Endothelial cell of umbilical vein (primary cell): ENCODE results near the gene UBE2E3. TPM values are rescaled to one million over a fixed set of nuclear protein-coding genes. Genes with fewer than 3 reads are reported as not detected.

Experiments used
- BruUV-seq: library from RNA; stranded (reverse); fragments of 400-500 nt; replicated peaks from 2 replicates; lab custom pipeline; 2021; lab: Mats Ljungman, UMichigan
- CTCF ChIA-PET: fragments of 300-600, 350-600 bp; sonication (Branson Sonifier 250); formaldehyde crosslinking; loops from one replicate; lab custom pipeline; 2021; ENCODE audit warnings: antibody characterized with exemption, inconsistent platforms; lab: Charles Lee
- POLR2A ChIA-PET: fragments of 300-600, 350-600 bp; sonication (Branson Sonifier 250); formaldehyde crosslinking; loops from one replicate; lab custom pipeline; 2021; ENCODE audit warnings: antibody characterized with exemption, inconsistent platforms; lab: Charles Lee
- DNase-seq: peaks from one replicate; pipeline ENCODE4 v3.0.0-alpha.2; 2011; ENCODE audit warnings: low read depth, low spot score
- FAIRE-seq: peaks from 2 replicates; lab custom pipeline; 2011; peaks lifted over from hg19 to GRCh38; lab: Jason Lieb, UNC
- H2AFZ ChIP-seq: 2 replicates; pipeline ENCODE4 v1.6.0; 2012; ENCODE audit warnings: low read depth, low read length, control low read depth, inconsistent platforms
- H3K27ac ChIP-seq: 2 replicates; pipeline ENCODE4 v1.5.1; 2011; ENCODE audit warnings: low read depth, mild to moderate bottlenecking, control low read depth, low read length, moderate library complexity; ENCODE audit not compliant: insufficient read depth
- H3K27me3 ChIP-seq, 2 experiments: 2 replicates each; pipeline versions ENCODE4 v1.6.0 to v1.6.1; 2011; ENCODE audit warnings: low read length in 2 of 2, mixed read lengths in 1 of 2; ENCODE audit not compliant: control insufficient read depth in 2 of 2, insufficient read depth in 2 of 2
- H3K36me3 ChIP-seq, 2 experiments: 2 replicates in 1 of 2; 3 replicates in 1 of 2; pipeline ENCODE4 v1.5.1; 2011; ENCODE audit warnings: low read length in 2 of 2, mild to moderate bottlenecking in 1 of 2, moderate library complexity in 1 of 2; ENCODE audit not compliant: control insufficient read depth in 2 of 2, insufficient read depth in 2 of 2; ENCODE audit errors: extremely low read depth in 1 of 2
- H3K4me1 ChIP-seq: 3 replicates; pipeline ENCODE4 v1.5.1; 2011; ENCODE audit warnings: mild to moderate bottlenecking, low read length; ENCODE audit not compliant: control insufficient read depth, insufficient read depth; ENCODE audit errors: extremely low read depth
- H3K4me2 ChIP-seq: 2 replicates; pipeline ENCODE4 v1.6.1; 2011; ENCODE audit warnings: low read length, control low read depth, mixed read lengths; ENCODE audit not compliant: insufficient read depth
- H3K4me3 ChIP-seq, 3 experiments: fragments of 200-600 bp in 1 of 3; sonication (generic), shearing (Covaris generic) in 1 of 3; replicated peaks in 1 of 3; 2 replicates each; pipeline ENCODE4 v1.5.1; 2011 to 2016; ENCODE audit warnings: control low read depth in 3 of 3, low read length in 3 of 3, mild to moderate bottlenecking in 2 of 3, inconsistent platforms in 1 of 3, low read depth in 1 of 3, moderate library complexity in 1 of 3; ENCODE audit not compliant: insufficient read depth in 1 of 3
- H3K79me2 ChIP-seq: 2 replicates; pipeline ENCODE4 v1.6.0; 2012; ENCODE audit warnings: low read length, inconsistent platforms; ENCODE audit not compliant: control insufficient read depth, insufficient read depth
- H3K9ac ChIP-seq: replicated peaks from 2 replicates; pipeline ENCODE3; 2011; ENCODE audit warnings: low read length, control low read depth; ENCODE audit not compliant: insufficient read depth; ENCODE audit errors: extremely low read depth
- H3K9me1 ChIP-seq: replicated peaks from 3 replicates; pipeline ENCODE4 v1.6.0; 2011; ENCODE audit warnings: mild to moderate bottlenecking, low read length; ENCODE audit not compliant: control insufficient read depth, insufficient read depth; ENCODE audit errors: extremely low read depth
- H3K9me3 ChIP-seq: replicated peaks from 2 replicates; pipeline ENCODE4 v1.5.1; 2012; ENCODE audit warnings: low read length, inconsistent platforms; ENCODE audit not compliant: control insufficient read depth, insufficient read depth
- H4K20me1 ChIP-seq: replicated peaks from 2 replicates; pipeline ENCODE3; 2011; ENCODE audit warnings: mild to moderate bottlenecking, low read length; ENCODE audit not compliant: control insufficient read depth, insufficient read depth; ENCODE audit errors: extremely low read depth
- EZH2 ChIP-seq: IDR thresholded peaks from 2 replicates; pipeline ENCODE4 v1.6.1; 2012; ENCODE audit warnings: borderline replicate concordance, low read depth, mild to moderate bottlenecking, moderate library complexity, low read length, inconsistent platforms; ENCODE audit not compliant: severe bottlenecking
- FOS ChIP-seq: IDR thresholded peaks from 2 replicates; pipeline ENCODE4 v1.6.1; 2011; ENCODE audit warnings: mild to moderate bottlenecking, low read length, moderate library complexity, borderline replicate concordance; ENCODE audit not compliant: insufficient read depth
- GATA2 ChIP-seq: IDR thresholded peaks from 2 replicates; pipeline ENCODE4 v1.7.0; 2011; ENCODE audit warnings: low read depth, mild to moderate bottlenecking, moderate library complexity, mixed read lengths, low read length; ENCODE audit not compliant: insufficient read length, insufficient read depth
- JUN ChIP-seq: IDR thresholded peaks from 2 replicates; pipeline ENCODE4 v1.6.1; 2011; ENCODE audit warnings: borderline replicate concordance, low read depth; ENCODE audit not compliant: insufficient read length, insufficient read depth
- MYC ChIP-seq: IDR thresholded peaks from one replicate; pipeline ENCODE4 v1.6.1; 2011; ENCODE audit warnings: mild to moderate bottlenecking, low read depth, low read length
- POLR2A ChIP-seq: IDR thresholded peaks from 2 replicates; pipeline ENCODE4 v1.6.1; 2012; ENCODE audit warnings: low read depth, mild to moderate bottlenecking, control low read depth, low read length
- POLR2AphosphoS5 ChIP-seq: IDR thresholded peaks from 2 replicates; pipeline ENCODE4 v1.6.1; 2012; ENCODE audit warnings: low read depth, mild to moderate bottlenecking, control low read depth, low read length, moderate library complexity; ENCODE audit not compliant: insufficient read depth
- dilution Hi-C: fragments of 300-500 bp; cut with MboI; formaldehyde crosslinking; loops from one replicate; pipeline ENCODE4 v1.15.0; 2019; ENCODE audit warnings: low sequenced_read_pairs; ENCODE audit not compliant: extremely low pct_ligation_motif_present
- intact Hi-C: fragments of 100-400 bp; cut with micrococcal nuclease; formaldehyde crosslinking; loops from one replicate; pipeline ENCODE4 v1.10.0; 2022
- polyA plus RNA-seq, 4 experiments: library from polyadenylated mRNA; depleted of rRNA in 3 of 4; stranded (reverse) in 3 of 4; unstranded in 1 of 4; fragments of >200 nt; gene quantifications; 2 replicates each; pipeline versions ENCODE4 v1.2.1 to v1.2.3, GENCODE V29; 2011 to 2012; ENCODE audit warnings: missing spikeins in 1 of 4
- total RNA-seq: library from RNA; stranded (reverse); gene quantifications from 2 replicates; pipeline ENCODE4 v1.2.3, GENCODE V29; 2021
- TF ChIP-seq, protein P1 (sequence below): IDR thresholded peaks from 2 replicates; pipeline ENCODE4 v1.6.1; 2011; ENCODE audit not compliant: insufficient read depth, insufficient read length
- TF ChIP-seq, protein P2 (sequence below), 2 donors: IDR thresholded peaks; 1 replicate in 1 of 2; 2 replicates in 1 of 2; pipeline ENCODE4 v1.5.1; 2011; ENCODE audit warnings: low read length in 2 of 2, mild to moderate bottlenecking in 2 of 2, moderate library complexity in 2 of 2, control low read depth in 1 of 2, inconsistent platforms in 1 of 2, low read depth in 1 of 2; ENCODE audit not compliant: insufficient read depth in 1 of 2; ENCODE audit errors: extremely low read depth in 1 of 2

UBE2E3 gene
- total and polyA plus RNA-seq, 2 donors (not counting 3 experiments of a cell fraction or from before 2014, with no cell fraction given) = 81.5 to 107 TPM

DNA sequence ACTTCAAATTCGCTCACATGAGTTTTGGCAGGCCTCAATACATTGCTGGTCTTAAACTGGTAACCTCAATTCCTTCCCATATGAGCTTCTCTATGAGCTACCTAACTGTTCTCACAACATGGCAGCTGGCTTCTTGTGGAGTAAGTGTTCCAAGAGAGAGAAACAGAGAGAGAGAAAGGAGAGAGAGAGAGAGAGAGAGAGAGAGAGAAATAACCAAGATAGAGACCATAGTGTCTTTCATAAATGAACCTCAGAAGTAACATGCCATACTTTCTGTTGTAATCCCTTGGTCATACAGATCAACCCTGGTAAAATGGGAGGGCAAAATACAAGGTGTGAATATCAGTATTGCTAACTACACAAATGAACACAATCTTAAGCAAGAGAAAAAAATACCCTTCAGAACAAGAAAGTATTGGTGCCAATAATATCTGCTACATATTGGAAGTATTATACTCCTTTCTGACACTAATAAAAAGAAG, 33.2 kb upstream of the UBE2E3 start:
- BruUV-seq = no TSS peak
- no peaks in the 10 kb centered on the region for H3K79me2 ChIP-seq
- no peak overlapping the region for H3K27ac ChIP-seq
- H2AFZ ChIP-seq = no peak overlapping the region
- POLR2A ChIA-PET = no interaction called here
- no peak for FAIRE-seq
- dilution Hi-C loops = no loop called here
- peaks cover 2% of the 10 kb centered on the region in 2 experiments for H3K27me3 ChIP-seq
- CTCF ChIA-PET = no interaction called here
- H3K4me1 ChIP-seq = no peaks in the 10 kb centered on the region
- H3K9me1 ChIP-seq = no peaks in the 10 kb centered on the region
- H4K20me1 ChIP-seq = no peaks in the 10 kb centered on the region
- H3K4me3 ChIP-seq = no peak overlapping the region
- no peak overlapping the region for H3K4me2 ChIP-seq
- no peaks in the 10 kb centered on the region for H3K9me3 ChIP-seq
- no peak overlapping the region for H3K9ac ChIP-seq
- H3K36me3 ChIP-seq = no peaks in the 10 kb centered on the region
- intact Hi-C loops = no loop called here
- no peak for DNase-seq
- TF ChIP-seq, protein P1, sequence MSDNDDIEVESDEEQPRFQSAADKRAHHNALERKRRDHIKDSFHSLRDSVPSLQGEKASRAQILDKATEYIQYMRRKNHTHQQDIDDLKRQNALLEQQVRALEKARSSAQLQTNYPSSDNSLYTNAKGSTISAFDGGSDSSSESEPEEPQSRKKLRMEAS = no peak
- TF ChIP-seq EZH2 = no peak
- TF ChIP-seq MYC = no peak
- TF ChIP-seq, protein P2, sequence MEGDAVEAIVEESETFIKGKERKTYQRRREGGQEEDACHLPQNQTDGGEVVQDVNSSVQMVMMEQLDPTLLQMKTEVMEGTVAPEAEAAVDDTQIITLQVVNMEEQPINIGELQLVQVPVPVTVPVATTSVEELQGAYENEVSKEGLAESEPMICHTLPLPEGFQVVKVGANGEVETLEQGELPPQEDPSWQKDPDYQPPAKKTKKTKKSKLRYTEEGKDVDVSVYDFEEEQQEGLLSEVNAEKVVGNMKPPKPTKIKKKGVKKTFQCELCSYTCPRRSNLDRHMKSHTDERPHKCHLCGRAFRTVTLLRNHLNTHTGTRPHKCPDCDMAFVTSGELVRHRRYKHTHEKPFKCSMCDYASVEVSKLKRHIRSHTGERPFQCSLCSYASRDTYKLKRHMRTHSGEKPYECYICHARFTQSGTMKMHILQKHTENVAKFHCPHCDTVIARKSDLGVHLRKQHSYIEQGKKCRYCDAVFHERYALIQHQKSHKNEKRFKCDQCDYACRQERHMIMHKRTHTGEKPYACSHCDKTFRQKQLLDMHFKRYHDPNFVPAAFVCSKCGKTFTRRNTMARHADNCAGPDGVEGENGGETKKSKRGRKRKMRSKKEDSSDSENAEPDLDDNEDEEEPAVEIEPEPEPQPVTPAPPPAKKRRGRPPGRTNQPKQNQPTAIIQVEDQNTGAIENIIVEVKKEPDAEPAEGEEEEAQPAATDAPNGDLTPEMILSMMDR (IDR thresholded peaks at IDR 0.05; ENCODE audit: extremely low read depth in 1 of 2, insufficient read depth in 1 of 2, low read depth in 1 of 2, low read length in 2 of 2) = no peak
- no peak for TF ChIP-seq POLR2AphosphoS5
- no peak for TF ChIP-seq POLR2A
- no peak for TF ChIP-seq GATA2
- TF ChIP-seq JUN = no peak
- TF ChIP-seq FOS = no peak
